ENCODE measurements around the gene TPM1.
"Not testable (repeated sequence)": the region's sequence is repeated elsewhere in the genome, so short reads cannot be mapped to it uniquely, and the experiment has no call there.

TPM1 gene

GRCh38 chr15:63075984-63076713 lies 33.6 kb downstream of the TPM1 start:
- no peak for DNase-seq

- DNase-seq, result no peak
These were observed 34.1 kb downstream of the TPM1 start for GRCh38 chr15:63076714-63077046.

- DNase-seq, result no peak
These were observed 35.4 kb downstream of the TPM1 start for GRCh38 chr15:63077952-63078351.

GRCh38 chr15:63079947-63080626 lies 37.5 kb downstream of the TPM1 start:
- DNase-seq, result peak; percentile 47

- no peak for DNase-seq
These were observed 38.2 kb downstream of the TPM1 start for GRCh38 chr15:63080634-63081250.

- no peak for DNase-seq
These were observed 39.8 kb downstream of the TPM1 start for GRCh38 chr15:63082366-63082765.

- no peak for DNase-seq
These were observed 40.5 kb downstream of the TPM1 start for GRCh38 chr15:63083044-63083443.

GRCh38 chr15:63083541-63083940 lies 41.0 kb downstream of the TPM1 start:
- no peak for DNase-seq

- DNase-seq, result no peak
These were observed 42.3 kb downstream of the TPM1 start for GRCh38 chr15:63084806-63085205.

- DNase-seq, result no peak
These were observed 42.7 kb downstream of the TPM1 start for GRCh38 chr15:63085289-63085688.

GRCh38 chr15:63086271-63086670 lies 43.7 kb downstream of the TPM1 start:
- no peak for DNase-seq

GRCh38 chr15:63086947-63087346 lies 44.4 kb downstream of the TPM1 start:
- no peak for DNase-seq

- DNase-seq, result no peak
These were observed 46.1 kb downstream of the TPM1 start for GRCh38 chr15:63088533-63089245.

GRCh38 chr15:63089260-63090043 lies 46.9 kb downstream of the TPM1 start:
- peak; percentile 71 for DNase-seq

- no peak for DNase-seq
These were observed 47.9 kb downstream of the TPM1 start for GRCh38 chr15:63090472-63090871.

GRCh38 chr15:63090887-63091286 lies 48.3 kb downstream of the TPM1 start:
- no peak for DNase-seq

- DNase-seq, result no peak
These were observed 49.3 kb downstream of the TPM1 start for GRCh38 chr15:63091679-63092446.

- DNase-seq, result peak; percentile 68
These were observed 51.1 kb downstream of the TPM1 start for GRCh38 chr15:63093486-63094205.

GRCh38 chr15:63094495-63094931 lies 52.0 kb downstream of the TPM1 start:
- DNase-seq, result peak; percentile 63

- DNase-seq, result no peak
These were observed 53.6 kb downstream of the TPM1 start for GRCh38 chr15:63096178-63096577.

- DNase-seq, result not testable (repeated sequence)
These were observed 56.4 kb downstream of the TPM1 start for GRCh38 chr15:63098901-63099300.
